Central memory CD8-positive, alpha-beta T cell (primary cell): ENCODE data around the gene PDS5B.
"Not testable (repeated sequence)": the region's sequence is repeated elsewhere in the genome, so short reads cannot be mapped to it uniquely, and the experiment has no call there.

ENCODE experiments used
- ATAC-seq: fragments of 150-1000 bp; cut with Tn5 transposase; replicated peaks from 2 replicates; pipeline ENCODE4 v1.10.0; 2022; ENCODE audit warnings: mild to moderate bottlenecking, moderate FRiP score, moderate number of reproducible peaks; ENCODE audit not compliant: poor library complexity, severe bottlenecking; ENCODE audit errors: extremely low read depth
- DNase-seq, 2 donors: peaks; one replicate each; pipeline ENCODE4 v3.0.0; 2021; ENCODE audit warnings: low spot score in 2 of 2
- H3K27ac Mint-ChIP-seq: one replicate; pipeline ENCODE4 v1.8.0; 2022; ENCODE audit warnings: low read depth, mild to moderate bottlenecking, moderate library complexity, mixed read lengths
- H3K27me3 Mint-ChIP-seq: one replicate; pipeline ENCODE4 v1.8.0; 2022; ENCODE audit warnings: mixed read lengths
- H3K36me3 Mint-ChIP-seq: one replicate; pipeline ENCODE4 v1.8.0; 2022; ENCODE audit warnings: mild to moderate bottlenecking, moderate library complexity, mixed read lengths; ENCODE audit not compliant: insufficient read depth
- H3K4me1 Mint-ChIP-seq: one replicate; pipeline ENCODE4 v1.8.0; 2022; ENCODE audit warnings: mixed read lengths
- H3K4me3 Mint-ChIP-seq: one replicate; pipeline ENCODE4 v1.8.0; 2022; ENCODE audit warnings: mild to moderate bottlenecking, moderate library complexity, mixed read lengths
- H3K9me3 Mint-ChIP-seq: one replicate; pipeline ENCODE4 v1.8.0; 2022; ENCODE audit warnings: mixed read lengths

Gene PDS5B

DNA sequence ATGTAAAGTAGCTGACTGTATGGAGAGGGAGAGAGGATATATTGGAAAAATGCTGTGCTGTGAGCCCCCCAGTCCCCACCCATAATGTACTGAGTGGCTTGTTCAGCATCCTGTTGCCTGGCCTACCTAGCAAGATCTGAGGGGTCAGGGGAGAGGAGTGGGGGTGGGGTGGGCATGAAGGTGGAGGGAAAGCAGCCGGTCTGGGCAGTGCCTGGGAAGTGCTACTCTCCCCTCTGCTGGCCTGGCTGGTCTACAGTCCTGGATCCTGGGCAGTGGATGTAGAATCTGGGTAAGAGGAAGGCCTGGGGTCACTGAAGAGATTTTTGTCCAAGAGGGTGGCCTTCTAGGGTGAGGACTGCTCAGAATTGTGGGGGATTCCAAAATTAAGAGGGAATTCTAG lies 210.5 kb downstream of the PDS5B start:
- H3K4me3 Mint-ChIP-seq, result no peak overlapping the region
- no peaks in the 10 kb centered on the region for H3K36me3 Mint-ChIP-seq
- H3K4me1 Mint-ChIP-seq, result peaks cover 9% of the 10 kb centered on the region
- ATAC-seq, result no peak
- peaks cover 28% of the 10 kb centered on the region for H3K27me3 Mint-ChIP-seq
- no peak overlapping the region for H3K27ac Mint-ChIP-seq
- no peak for DNase-seq
- H3K9me3 Mint-ChIP-seq, result no peaks in the 10 kb centered on the region

DNA sequence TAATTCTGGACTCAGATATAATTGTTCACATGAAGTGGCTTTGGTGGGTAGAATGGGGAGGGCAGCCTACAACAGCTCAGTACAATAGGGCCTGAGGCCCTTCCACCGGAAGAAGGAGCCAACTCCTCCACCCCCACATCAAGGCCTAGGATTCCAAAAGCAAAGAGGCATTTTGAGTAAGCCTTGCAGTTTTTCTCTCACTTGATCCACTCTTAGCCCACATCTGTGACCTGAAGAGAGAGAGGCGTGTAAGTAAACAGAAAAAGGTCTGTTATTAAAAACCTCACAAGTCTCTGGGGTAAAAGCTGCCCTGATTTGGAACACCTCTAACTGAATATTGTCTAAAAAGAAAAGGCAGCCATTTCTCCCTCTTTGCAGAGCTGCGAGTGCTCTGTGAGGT lies 215.9 kb downstream of the PDS5B start:
- DNase-seq (no peak), ATAC-seq (no peak)
- Mint-ChIP-seq H3K36me3 (peaks cover 2% of the 10 kb centered on the region), H3K4me3 (no peak overlapping the region), H3K4me1 (no peaks in the 10 kb centered on the region), H3K27ac (no peak overlapping the region), H3K27me3 (peaks cover 27% of the 10 kb centered on the region), H3K9me3 (no peaks in the 10 kb centered on the region)

DNA sequence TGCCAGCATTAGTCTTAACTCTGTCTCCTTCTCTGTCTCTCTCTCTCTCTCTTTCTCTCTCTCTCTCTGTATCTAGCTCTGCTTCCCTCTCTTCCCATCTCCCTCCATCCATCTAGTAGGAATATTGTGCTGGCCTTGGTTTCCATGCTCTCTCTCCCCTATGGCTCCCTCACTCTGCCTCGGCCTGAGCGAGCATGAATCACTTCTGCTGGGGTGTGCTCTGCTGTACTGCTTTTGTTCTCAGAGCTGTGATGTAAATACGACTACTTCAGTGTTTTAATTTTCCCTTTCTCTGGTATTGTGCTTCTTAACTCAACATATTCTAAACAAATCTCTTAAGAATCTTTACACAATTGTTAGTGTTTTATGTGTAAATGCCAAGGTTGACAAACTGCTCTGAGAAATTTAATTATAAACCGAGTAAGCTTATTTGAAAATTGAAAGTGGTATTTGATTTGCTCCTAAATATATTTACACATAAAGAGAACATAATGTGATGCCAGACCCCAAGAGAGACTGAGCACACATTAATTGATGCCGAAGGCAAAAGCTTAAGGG lies 218.5 kb downstream of the PDS5B start:
- Mint-ChIP-seq H3K27me3 (peaks cover 15% of the 10 kb centered on the region), H3K4me1 (no peaks in the 10 kb centered on the region), H3K4me3 (no peak overlapping the region), H3K36me3 (peaks cover 2% of the 10 kb centered on the region), H3K9me3 (no peaks in the 10 kb centered on the region), H3K27ac (no peak overlapping the region)
- no peak for ATAC-seq
- no peak for DNase-seq

DNA sequence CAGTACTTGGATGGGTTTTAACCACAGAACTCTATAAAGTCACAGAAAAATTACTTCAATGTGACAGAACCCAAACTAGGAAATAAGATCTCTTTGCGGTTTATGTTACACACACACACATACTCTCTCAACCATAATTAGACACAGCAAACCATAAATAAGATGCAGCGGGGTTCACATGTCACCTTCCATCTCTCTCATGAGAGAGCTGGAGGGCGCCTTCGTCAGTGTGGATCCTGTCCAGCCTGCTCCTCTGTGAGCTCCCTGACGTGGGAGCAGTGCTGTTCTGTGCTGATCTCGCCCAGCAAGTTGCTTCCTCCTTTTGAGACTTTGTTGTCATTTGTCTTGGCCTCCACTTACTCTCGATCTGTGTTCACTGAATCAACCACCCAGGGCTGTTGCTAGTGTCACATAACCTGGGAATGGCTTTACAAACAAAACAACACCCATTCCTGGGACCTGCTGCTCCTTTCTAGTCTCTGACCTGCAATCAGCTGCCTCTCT lies 225.1 kb downstream of the PDS5B start:
- DNase-seq, result no peak
- peak; percentile 28 for ATAC-seq
- Mint-ChIP-seq H3K27ac (no peak overlapping the region), H3K9me3 (no peaks in the 10 kb centered on the region), H3K36me3 (peaks cover 2% of the 10 kb centered on the region), H3K4me3 (no peak overlapping the region), H3K27me3 (peaks cover 8% of the 10 kb centered on the region), H3K4me1 (peaks cover 10% of the 10 kb centered on the region)

GRCh38 chr13:32821149-32821688 lies 235.0 kb downstream of the PDS5B start:
- H3K4me3 Mint-ChIP-seq, result no peak overlapping the region
- DNase-seq (no peak), ATAC-seq (no peak)
- H3K36me3 Mint-ChIP-seq, result no peaks in the 10 kb centered on the region
- H3K27ac Mint-ChIP-seq, result no peak overlapping the region
- no peaks in the 10 kb centered on the region for H3K9me3 Mint-ChIP-seq
- no peaks in the 10 kb centered on the region for H3K27me3 Mint-ChIP-seq
- no peaks in the 10 kb centered on the region for H3K4me1 Mint-ChIP-seq

DNA sequence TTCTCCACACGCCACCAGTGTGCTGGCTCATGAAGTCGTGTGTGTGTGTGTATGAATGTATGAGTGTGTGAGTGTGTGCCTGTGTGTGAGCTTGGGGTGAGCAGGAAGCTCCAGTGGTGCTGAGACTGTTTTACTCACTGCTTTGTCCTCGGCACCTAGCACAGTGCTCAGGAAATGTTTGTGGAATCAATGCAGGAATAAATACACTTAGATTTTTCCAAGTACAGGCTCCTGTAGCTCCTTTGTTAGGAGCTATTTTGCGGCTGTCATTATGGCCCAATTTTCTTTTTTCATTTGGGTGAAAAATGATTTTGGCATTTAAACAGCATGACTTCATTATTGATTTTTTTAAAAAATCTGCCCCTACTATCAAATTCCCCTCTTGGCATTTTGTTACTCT lies 236.5 kb downstream of the PDS5B start:
- DNase-seq, result no peak
- H3K27ac Mint-ChIP-seq, result no peak overlapping the region

GRCh38 chr13:32823597-32823996 lies 237.3 kb downstream of the PDS5B start:
- no peaks in the 10 kb centered on the region for H3K9me3 Mint-ChIP-seq
- ATAC-seq (no peak), DNase-seq (no peak)
- H3K4me3 Mint-ChIP-seq, result no peak overlapping the region
- H3K27me3 Mint-ChIP-seq, result no peaks in the 10 kb centered on the region
- H3K36me3 Mint-ChIP-seq, result no peaks in the 10 kb centered on the region
- no peaks in the 10 kb centered on the region for H3K4me1 Mint-ChIP-seq
- H3K27ac Mint-ChIP-seq, result no peak overlapping the region

More for the DNA sequence above, 236.5 kb downstream of the PDS5B start:
- Mint-ChIP-seq H3K27me3 (no peaks in the 10 kb centered on the region), H3K9me3 (no peaks in the 10 kb centered on the region), H3K4me3 (no peak overlapping the region), H3K36me3 (no peaks in the 10 kb centered on the region), H3K4me1 (no peaks in the 10 kb centered on the region)
- no peak for ATAC-seq

GRCh38 chr13:32824061-32824460 lies 237.8 kb downstream of the PDS5B start:
- H3K27ac Mint-ChIP-seq, result no peak overlapping the region
- H3K36me3 Mint-ChIP-seq, result no peaks in the 10 kb centered on the region
- no peaks in the 10 kb centered on the region for H3K9me3 Mint-ChIP-seq
- H3K4me1 Mint-ChIP-seq, result no peaks in the 10 kb centered on the region
- no peaks in the 10 kb centered on the region for H3K27me3 Mint-ChIP-seq
- DNase-seq, result no peak
- no peak for ATAC-seq
- no peak overlapping the region for H3K4me3 Mint-ChIP-seq

DNA sequence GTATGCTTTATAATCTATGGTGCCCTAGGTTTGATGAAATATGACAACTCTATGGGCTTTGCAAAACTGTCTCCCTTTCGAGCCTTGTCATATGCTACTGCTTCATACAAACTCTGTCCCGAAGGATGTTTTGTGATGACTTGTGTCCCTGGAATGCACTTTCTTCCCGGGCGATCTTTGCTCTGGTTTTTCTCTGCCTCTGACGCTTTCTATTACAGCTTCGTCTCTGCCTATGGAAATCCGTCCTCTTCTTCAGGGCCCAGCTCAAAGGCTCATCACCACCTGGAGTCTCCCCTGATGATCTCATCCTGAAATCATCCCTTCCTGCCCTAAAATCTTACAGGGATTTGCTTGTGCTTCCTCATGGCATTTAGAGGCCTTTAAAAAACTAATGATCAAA lies 238.4 kb downstream of the PDS5B start:
- H3K9me3 Mint-ChIP-seq, result no peaks in the 10 kb centered on the region
- no peak for ATAC-seq
- H3K4me1 Mint-ChIP-seq, result no peaks in the 10 kb centered on the region
- DNase-seq, result no peak
- no peaks in the 10 kb centered on the region for H3K36me3 Mint-ChIP-seq
- H3K27me3 Mint-ChIP-seq, result no peaks in the 10 kb centered on the region
- H3K4me3 Mint-ChIP-seq, result no peak overlapping the region
- H3K27ac Mint-ChIP-seq, result no peak overlapping the region

DNA sequence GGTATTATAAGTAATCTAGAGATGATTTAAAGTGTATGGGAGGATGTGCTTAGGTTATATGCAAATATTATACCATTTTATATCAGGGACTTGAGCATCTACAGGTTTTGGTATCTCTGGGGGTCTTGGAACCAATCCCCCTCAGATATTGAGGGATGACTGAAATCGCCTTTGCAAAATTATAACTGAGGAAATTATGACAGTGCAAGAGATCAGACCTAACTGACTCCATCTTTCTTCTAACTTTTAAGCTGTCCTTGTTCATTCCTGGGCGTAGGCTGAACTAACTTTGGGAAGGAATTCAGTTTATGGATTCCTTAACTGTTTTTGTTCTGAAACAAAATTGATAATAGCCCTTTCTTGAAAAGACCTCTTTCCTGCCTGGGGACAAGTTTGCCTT lies 239.2 kb downstream of the PDS5B start:
- ATAC-seq (no peak), DNase-seq (no peak)
- Mint-ChIP-seq H3K4me3 (no peak overlapping the region), H3K4me1 (no peaks in the 10 kb centered on the region), H3K9me3 (no peaks in the 10 kb centered on the region), H3K27me3 (no peaks in the 10 kb centered on the region), H3K36me3 (no peaks in the 10 kb centered on the region), H3K27ac (no peak overlapping the region)

DNA sequence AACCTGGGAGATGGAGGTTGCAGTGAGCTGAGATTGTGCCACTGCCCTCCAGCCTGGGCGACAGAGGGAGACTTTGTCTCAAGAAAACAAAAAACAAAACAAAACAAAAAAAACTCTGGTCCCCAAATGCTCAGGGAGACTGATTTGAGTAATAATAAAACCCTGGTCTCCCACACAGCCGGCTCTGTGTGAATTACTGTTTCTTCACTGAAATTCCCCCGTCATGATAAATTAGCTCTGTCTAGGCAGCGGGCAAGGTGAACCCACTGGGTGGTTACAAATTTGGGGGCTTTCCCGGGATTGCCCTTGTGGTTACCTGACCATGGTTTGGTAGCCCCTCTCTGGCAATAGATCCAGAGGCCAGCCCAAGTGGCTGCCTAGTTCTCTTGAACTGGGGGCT lies 240.1 kb downstream of the PDS5B start:
- H3K27me3 Mint-ChIP-seq, H3K4me3 Mint-ChIP-seq: not testable (repeated sequence)

More for the DNA sequence above, 240.1 kb downstream of the PDS5B start:
- ATAC-seq, H3K4me1 Mint-ChIP-seq, H3K9me3 Mint-ChIP-seq, H3K27ac Mint-ChIP-seq, DNase-seq, H3K36me3 Mint-ChIP-seq: not testable (repeated sequence)
